HG02884 (cell line): ENCODE measurements around the gene KIAA1671.

Experiments used
- ATAC-seq: cut with Tn5 transposase; IDR thresholded peaks from one replicate; pipeline ENCODE4 v1.9.1; 2021; ENCODE audit warnings: mild to moderate bottlenecking, moderate library complexity; ENCODE audit not compliant: unreplicated experiment

KIAA1671 gene

DNA sequence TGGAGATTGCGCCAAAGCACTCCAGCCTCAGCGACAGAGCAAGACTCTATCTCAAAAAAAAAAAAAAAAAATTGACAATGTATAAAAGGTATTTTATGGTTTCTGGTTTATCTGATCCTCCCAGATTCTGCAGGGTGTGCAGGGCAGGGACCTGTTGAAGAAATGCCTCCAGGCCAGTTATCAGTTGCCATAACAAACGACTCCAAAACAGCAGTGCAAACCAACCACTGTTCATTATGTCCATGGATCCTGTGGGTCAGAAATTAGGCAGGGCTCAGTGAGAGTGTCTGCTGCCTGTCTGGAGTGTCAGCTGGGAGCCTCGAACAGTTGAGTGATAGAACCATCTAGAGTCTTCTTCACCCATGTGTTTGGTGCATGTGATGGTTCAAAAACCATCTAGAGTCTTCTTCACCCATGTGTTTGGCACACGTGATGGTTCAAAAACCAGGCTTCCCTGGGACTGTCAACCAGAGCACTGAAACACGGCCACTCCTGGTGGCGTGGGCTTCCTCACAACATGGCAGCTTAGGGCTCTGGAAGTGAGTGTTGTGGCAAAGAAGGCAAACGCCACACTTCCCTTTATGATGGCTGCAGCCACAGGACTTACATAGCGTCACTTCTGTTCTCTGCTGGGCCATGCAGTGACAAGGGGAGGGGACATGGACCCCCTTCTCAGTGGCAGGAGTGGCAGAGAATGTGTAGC, 132.0 kb downstream of the KIAA1671 start:
- ATAC-seq: no peak

DNA sequence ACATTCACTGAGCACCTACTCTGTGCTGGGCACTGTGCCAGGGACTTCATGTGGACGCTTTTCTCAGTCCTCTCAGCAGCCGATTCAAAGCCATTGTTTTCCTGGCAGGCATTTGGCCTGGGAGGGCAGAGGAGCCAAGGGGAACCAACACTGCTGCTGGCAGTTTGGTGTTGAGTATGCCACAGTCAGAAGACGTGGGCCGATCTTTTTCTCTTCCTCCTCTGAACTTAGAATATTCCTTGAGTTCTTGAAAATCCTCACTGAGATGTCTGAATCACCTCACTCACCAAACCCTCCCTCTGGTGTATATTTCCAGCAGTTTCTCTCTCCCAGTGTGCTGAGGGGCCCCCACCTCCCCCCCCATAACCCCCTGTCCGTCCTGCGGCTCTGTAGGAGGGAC, 132.6 kb downstream of the KIAA1671 start:
- no peak for ATAC-seq

DNA sequence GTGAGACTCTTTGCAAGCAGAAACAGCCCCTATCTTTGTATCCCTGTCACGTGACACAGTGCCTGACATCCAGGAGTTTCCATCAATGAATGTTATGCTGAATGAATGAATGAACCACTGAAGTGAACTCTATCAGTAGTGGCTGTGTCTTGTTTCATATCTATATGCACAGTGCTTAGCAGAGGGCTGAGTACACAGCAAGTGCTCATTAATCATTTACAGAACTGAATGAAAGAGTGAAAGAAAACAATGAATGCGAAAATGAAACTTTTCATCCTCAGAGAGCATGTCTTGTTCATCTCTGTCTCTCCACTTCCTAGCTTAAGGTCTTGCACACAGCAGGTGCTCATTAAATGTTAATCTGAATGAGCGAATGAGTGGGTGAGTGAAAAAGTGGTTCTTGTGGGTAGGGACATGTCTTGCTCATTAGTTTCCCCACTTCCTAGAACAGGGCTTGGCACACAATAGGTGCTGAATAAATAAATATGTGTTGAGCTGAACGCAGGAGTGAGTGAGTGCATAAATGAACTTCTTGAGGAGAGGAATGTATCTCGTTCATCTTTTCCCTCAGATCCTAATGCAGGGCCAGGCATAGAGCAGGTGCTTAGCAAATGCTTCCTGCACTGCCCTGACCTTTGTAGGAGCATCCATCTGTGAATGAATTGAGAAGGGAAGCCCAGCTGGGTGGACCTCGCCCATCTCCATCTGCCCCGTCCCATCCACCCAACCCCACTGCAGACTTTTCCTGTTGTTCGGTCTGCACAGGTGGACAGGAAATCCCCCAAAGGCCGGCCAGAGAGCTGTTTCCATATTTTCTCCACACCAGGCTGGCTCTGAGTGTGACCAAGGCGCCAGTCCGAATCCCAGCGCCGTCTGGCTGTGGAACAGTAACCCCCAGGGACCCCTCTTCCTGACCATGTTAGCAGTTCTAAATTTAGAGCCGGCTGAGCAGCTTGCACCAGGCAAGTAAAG, 133.7 kb downstream of the KIAA1671 start:
- ATAC-seq: no peak

DNA sequence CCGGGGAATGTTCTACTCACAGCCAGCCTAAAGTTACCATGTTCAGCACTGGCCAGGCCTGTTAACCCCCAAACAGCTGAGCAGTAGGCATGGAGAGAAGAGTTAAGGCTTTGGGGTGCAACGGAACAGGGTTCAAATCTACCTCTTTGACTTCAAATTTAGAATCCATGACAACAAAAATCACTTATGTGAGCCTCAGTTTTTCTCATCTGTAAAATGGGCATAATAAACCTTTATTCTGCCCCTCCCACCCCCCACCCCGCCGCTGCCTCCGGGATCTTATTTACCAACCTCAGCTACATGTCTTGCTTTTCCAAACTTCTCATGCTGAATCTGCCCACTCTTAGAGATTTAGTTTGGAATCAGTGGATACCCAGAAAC, 134.4 kb downstream of the KIAA1671 start:
- ATAC-seq: no peak

DNA sequence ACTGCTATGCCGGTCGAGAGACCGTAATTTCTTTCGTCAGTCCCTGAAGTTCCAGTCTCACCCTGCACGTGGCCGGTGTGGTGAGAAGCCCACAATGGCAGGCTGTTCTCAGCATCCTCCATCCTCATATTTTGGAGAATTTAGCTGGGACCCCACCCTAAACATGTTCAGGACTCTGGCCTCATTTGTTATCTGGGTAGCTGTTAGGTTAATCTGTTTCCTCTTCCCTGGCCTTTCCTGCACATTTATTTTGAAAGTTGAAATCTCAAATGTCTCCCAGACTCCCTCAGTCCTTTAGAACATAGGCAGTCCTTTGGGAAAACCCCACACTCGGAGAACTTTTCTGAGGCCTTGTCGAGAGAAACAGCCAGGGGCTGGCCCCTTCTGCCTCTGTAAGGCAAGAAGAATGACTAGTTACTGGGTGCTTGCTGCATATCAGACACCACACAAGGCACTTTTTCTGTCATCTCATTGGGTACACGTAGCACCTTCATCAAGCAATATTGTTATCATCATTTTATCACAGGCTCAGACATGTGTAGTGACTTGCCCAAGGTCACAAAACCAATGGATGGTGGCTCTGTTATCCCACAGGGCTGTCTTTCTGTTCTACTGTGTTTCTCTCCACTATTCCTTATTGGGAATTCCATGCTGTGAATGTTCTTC, 137.8 kb downstream of the KIAA1671 start:
- ATAC-seq: no peak

DNA sequence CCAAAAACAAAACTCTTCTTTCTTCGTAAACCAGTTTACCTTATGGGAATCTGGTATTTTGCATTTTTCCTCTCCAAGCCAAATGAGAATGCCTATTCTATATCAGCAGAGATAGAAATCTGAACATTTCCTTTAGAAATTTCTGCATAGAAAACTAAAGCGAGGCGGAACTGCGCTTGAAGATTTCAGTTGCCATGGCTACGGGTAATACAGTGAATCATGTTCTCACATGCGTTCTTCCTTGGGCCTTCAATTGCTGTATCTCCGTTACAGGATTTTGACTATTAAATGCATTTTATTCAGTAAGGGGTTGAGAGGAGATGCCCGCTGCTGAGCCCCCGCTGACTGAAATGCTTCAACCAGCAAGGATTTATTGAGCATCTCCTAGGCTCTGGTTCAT, 138.9 kb downstream of the KIAA1671 start:
- no peak for ATAC-seq

DNA sequence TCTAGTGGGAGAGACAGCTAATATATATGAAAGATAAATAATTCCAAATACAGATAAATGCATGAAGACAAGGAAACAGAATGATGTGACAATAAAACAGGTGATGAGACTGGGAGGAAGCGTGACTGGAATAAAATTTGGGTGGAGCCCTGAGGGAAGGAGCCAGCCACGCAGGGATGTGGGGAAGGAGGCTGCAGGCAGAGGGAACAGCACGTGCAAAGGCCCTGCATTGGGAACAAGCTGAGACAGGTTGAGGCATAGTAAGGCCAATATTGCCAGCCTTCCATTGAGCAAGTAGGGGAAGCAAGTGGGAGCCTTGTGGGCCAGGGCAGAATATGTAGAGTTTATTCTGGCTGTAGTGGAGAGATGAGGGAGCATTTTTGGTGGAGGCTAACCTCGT, 139.6 kb downstream of the KIAA1671 start:
- no peak for ATAC-seq

DNA sequence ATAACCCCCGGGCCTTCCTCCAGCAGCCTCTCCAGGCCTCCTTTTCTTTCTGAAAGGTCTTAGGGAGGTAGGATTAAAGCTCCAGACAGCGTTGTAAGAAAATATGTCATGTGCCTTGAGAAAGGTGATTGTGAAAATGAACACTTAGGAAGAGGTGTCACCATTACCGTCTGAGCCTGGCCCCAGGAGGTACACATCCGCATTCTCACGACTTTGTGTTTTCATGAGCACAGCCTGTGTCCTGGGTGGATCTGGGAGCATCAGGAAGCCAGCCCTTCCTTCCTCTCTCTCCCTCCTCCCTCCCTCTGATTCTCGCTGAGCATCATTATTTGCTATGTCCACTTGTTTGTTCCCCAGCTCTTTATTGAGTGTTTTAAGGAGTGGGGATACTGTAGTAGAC, 142.1 kb downstream of the KIAA1671 start:
- ATAC-seq: no peak

DNA sequence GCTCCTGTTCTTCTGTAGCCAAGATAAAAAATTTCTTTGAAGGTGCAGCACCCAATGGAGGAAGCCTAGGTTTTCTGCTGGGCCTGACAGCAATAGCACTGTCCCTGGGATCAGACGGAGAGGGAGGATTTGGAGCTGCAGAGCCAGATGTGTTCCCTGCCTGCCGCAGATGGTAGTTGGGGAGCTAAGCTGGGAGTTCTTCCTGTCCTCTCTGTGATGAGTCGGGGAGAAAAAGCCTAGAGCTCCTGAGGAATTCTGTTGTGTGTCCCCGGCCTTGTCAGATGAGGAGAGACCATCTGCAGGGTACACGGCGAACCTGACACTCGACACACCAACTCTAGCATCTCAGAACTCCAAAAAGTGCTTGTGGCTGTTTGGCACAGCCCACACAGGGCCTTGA, 143.4 kb downstream of the KIAA1671 start:
- ATAC-seq: no peak

DNA sequence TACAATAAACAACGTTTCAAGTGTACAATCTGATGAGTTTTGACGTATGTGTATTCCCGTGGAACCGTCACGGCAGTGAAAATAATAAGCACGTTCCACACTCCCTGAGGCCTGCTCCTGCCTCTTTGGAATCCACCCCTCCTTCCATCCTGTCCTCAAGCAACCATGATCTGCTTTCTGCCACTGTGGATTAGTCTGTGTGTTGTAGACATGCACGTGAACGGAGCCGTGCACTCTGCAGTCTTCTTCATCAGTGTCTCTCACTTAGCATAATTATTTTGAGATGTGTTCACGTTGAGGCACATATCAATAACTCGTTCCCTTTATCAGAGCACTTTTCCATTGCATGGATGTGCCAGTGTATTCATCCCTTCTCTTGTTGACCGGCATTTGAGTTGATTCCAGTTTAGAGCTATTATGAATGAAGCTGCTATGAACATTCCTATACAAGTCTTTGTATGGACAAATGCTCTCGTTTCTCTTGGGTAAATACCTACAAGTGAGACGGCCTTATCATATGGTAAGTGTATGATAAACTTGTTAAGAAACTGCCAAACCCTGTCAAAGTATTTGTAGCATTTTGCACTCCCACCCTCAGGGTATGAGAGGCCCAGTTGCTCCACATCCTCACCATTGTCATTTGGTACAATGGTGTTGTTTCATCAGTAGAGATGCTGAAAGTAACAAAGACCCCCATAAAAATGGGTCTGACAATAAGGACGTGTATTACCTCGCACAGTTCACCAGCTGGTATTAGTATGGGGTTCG, 144.3 kb downstream of the KIAA1671 start:
- ATAC-seq: no peak

DNA sequence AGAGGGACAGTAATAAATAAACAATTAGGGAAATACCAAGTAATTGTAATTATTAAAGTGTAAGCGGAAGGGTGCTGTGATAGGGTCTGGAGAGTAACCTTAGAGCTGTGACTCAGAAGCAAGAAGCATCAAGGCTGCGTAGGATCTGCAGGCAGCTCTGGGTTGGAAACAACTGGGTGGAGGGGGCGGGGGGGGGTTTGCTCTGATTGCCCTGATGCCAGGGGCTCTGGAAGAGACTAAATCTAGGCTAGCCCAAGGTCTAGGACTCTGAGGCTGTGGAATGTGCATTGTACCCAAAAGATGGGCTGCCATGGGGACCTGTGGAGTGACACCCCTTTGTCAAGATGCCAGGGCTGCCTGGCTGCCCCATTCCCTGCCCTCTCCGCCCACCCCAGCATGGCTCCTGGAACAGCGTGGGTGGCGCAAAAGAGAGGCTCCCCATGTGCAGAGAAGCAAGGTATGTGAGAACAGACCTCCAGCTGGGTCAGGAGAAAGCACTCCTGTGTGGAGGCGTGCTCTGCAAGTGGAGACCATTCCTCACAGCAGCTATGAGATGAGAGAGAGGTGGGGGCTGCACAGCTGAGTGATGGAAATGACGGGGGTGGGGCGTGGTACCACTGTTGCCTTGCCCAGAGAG, 146.0 kb downstream of the KIAA1671 start:
- ATAC-seq: no peak

DNA sequence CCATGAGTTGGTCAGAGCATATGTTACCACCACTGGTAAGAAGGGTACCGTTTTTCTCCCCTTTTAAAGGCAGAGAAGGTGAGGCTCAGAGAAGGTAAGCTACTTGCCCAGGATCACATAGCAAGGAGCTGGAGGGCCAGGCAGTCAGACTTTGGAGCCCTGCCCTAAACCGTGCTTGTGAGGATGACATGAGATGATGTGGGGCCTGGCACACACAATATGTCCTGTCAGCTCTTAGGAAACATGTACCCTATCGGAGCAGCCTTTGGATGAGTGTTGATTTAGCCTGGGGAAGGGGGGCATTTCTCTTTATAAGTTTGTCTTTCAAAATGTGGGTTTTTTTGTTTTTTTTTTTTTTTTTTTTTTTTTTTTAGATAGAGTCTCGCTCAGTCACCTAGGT, 146.7 kb downstream of the KIAA1671 start:
- ATAC-seq: no peak

DNA sequence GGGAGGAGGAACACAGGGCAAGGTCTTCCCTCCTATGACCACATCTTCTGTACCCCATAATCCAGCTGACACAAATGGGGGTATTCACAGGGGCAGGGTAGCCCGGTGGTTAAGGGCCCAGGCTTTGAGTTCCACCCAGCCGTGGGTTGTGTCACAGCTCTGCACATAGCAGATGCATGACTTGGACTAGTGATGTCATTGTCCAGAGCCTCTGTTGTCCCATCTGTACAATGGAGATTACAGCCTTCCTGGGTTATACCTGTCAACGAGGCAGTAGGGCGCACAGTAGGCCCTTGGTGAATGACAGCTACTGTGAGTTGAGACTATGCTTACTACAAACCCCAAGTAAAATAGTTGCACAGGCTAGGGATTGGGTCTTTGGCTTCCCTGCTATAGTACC, 147.9 kb downstream of the KIAA1671 start:
- no peak for ATAC-seq

DNA sequence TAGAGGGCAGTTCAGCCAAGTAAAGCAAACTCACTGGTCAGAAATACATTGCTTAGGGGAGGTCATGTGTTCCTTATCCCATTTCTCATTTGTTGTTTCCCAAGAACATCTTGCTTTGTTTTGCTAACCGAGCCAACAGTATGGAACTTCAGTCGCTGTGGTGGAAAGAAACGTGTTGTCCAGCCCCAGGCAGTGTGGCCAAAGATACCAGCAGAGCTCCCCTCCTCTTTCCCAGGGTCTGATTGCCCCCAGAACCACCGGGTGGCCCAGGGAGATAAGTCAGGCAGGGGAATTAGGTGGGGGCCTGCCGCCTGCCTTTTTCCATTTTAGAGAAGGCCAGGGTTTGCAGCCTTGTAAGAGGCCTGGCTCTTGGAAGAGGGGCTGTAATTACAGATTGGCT, 148.4 kb downstream of the KIAA1671 start:
- ATAC-seq: no peak

DNA sequence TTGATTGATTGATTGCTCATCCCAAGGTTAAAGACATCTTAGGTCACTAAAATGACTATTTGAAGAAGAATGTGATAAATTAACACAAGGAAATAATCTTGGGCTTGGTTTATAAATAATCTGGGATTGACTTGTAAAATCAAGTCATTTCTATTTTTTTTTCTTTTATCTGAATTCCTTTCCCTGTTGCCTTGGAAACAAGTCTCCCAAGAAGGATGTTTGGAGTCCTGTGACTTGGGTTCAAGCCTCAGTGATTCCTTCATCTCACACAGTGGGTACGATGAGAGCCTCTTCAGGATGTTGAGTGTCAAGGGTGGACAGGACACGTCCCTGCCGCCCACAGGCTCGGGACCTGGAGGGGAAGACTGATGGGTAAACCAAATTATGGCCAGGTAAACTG, 149.0 kb downstream of the KIAA1671 start:
- no peak for ATAC-seq

DNA sequence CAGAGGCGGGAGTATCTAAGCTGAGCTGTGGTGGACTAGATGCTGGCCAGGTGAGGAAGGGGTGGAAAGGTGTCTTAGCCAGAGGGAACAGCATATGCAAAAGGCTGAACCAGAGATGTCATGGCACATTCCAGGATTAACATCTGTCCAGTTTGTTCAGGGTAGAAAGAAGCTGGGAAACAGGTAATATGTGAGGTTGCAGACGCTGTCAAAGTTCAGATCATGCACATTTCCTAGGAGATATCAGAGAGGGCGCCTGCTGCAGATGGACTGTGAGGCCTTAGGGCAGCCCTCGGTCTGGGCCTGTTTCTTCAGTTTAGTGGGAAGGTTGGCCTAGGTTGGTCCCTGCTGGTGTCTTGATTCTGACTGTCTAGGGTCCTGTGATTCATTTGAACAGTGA, 149.5 kb downstream of the KIAA1671 start:
- no peak for ATAC-seq

DNA sequence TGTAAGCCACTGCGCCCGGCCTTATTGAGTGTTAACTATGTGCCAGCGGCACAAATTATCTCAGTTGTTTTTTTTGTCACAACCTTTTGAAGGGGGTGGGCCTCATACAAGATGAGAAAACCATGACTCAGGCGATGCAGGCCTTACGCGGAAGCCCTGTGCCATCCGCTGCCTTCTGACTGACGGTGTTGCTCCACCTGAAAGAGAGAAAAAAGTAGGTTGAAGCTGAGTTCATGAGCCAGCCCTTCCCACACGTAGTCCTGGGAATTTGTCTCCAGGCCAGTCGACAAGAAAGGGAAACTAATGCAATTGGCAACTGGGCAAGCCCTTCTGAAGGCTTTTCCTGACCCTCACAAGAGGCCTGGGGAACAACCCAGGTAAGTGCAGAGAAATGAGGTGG, 150.2 kb downstream of the KIAA1671 start:
- ATAC-seq: no peak

DNA sequence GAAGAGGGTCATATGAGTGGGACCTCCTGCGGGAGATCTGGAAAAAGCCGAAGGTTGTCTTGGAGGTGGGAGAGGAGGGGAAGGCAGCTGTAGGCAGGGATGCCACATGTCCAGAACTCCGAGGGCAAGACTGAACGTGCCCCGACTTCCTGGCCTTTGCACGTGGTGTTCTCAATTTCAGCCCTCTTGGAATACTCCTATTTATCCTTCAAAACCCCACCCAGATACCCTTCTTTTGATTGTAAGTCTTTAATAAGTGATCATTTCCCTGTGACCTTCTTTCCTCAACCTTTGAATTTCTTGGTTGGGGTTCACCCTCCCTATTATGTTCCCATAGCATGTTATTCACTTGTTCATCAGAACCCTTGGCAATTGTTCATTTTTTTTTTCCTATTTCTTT, 151.9 kb downstream of the KIAA1671 start:
- ATAC-seq: no peak

DNA sequence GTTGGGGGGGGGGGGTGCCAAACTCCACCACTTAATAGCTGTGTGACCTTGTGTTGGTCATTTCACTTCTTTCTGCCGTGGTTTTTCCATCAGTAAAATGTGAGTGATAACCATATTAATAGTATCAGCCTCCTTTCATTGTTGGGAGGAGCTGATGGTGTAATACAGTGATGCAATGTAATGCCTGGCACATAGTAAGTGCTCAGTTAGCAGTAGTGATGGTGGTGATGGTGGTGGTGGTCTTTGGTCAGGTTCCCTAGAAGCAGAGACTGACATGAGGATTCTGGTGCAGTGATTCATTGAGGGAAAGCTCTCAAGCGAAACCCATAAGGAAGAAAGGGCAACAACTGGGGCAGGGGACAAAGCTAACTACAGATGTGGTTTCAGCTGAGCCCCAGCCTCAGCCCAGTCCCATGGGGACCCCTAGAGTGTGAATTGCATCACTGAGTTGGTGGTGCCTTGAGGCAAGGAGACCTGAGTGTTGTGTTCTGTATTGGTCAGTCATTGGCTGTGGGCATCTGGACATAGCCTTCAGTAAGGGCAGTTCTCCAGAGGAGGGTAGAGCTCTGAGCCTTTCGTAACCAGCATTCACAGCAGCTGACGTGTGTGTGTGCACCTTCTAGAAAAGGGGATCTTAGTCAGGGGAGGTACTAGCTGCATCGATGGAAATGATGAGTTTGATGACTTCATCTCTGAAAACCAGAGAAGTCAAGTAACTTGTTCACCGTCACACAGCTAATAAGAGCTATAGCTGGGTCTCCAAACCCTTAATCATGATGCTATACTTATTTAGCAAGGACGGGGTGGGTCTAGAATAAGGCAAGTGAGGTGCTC, 153.5 kb downstream of the KIAA1671 start:
- ATAC-seq: no peak
